Limb (tissue), 2 donors: ENCODE measurements around the gene GPRC5C.

ENCODE experiments used
- DNase-seq, 2 donors: peaks; one replicate each; pipeline ENCODE4 v3.0.0-alpha.2; 2016; ENCODE audit errors: extremely low spot score in 2 of 2

Gene GPRC5C

GRCh38 chr17:74452033-74452840 lies 20.3 kb downstream of the GPRC5C start:
- DNase-seq, result no peak

- no peak for DNase-seq
Observed at GRCh38 chr17:74452841-74453661, 21.2 kb downstream of the GPRC5C start.

GRCh38 chr17:74453665-74454196 lies 21.8 kb downstream of the GPRC5C start:
- peak in 1 of 2 donors; percentile 93 for DNase-seq

- DNase-seq, result peak in 1 of 2 donors; percentile 91
Observed at GRCh38 chr17:74454197-74455024, 22.5 kb downstream of the GPRC5C start.

- DNase-seq, result no peak
Observed at GRCh38 chr17:74455025-74455545, 23.2 kb downstream of the GPRC5C start.

- DNase-seq, result no peak
Observed at GRCh38 chr17:74455821-74456220, 23.9 kb downstream of the GPRC5C start.

- peak in 1 of 2 donors; percentile 89 for DNase-seq
Observed at GRCh38 chr17:74457146-74457819, 25.4 kb downstream of the GPRC5C start.

GRCh38 chr17:74457820-74458166 lies 25.9 kb downstream of the GPRC5C start:
- DNase-seq, result no peak

- DNase-seq, result no peak
Observed at GRCh38 chr17:74458835-74459234, 26.9 kb downstream of the GPRC5C start.

GRCh38 chr17:74459622-74460021 lies 27.7 kb downstream of the GPRC5C start:
- no peak for DNase-seq

GRCh38 chr17:74460241-74460640 lies 28.4 kb downstream of the GPRC5C start:
- DNase-seq, result no peak

GRCh38 chr17:74460996-74461395 lies 29.1 kb downstream of the GPRC5C start:
- no peak for DNase-seq

GRCh38 chr17:74461611-74462010 lies 29.7 kb downstream of the GPRC5C start:
- DNase-seq, result no peak

GRCh38 chr17:74464730-74465377 lies 33.0 kb downstream of the GPRC5C start:
- DNase-seq, result no peak

GRCh38 chr17:74465378-74466110 lies 33.7 kb downstream of the GPRC5C start:
- no peak for DNase-seq

- no peak for DNase-seq
Observed at GRCh38 chr17:74466111-74466827, 34.4 kb downstream of the GPRC5C start, which contains the start of gene CD300A. CD300A (plus strand) TSS chr17:74466634; CDS start chr17:74466704, 70 bp downstream.

GRCh38 chr17:74466828-74467184 lies 34.9 kb downstream of the GPRC5C start:
- DNase-seq, result no peak

- DNase-seq, result no peak
Observed at GRCh38 chr17:74467221-74467951, 35.5 kb downstream of the GPRC5C start.
